NCI-H460 (cell line): ENCODE measurements around the gene ARL14EPL. TPM values are rescaled to one million over a fixed set of nuclear protein-coding genes. Genes with fewer than 3 reads are reported as not detected.
"Not testable (repeated sequence)": the region's sequence is repeated elsewhere in the genome, so short reads cannot be mapped to it uniquely, and the experiment has no call there.

Experiments
- DNase-seq: peaks from one replicate; pipeline ENCODE4 v3.0.0-alpha.2; 2016; ENCODE audit warnings: low read depth; ENCODE audit errors: extremely low read depth
- total RNA-seq: library from RNA; depleted of rRNA; stranded (reverse); fragments of >200 nt; shearing (Covaris generic); gene quantifications from 2 replicates; pipeline ENCODE4 v1.2.3, GENCODE V29; 2014

Gene ARL14EPL
- total RNA-seq, 1 experiment from 2014 or later, result not detected

GRCh38 chr5:116046261-116046660, 14.0 kb downstream of the ARL14EPL start:
- no peak for DNase-seq

GRCh38 chr5:116046823-116047222, 14.6 kb downstream of the ARL14EPL start:
- DNase-seq, result no peak

GRCh38 chr5:116058346-116058936, 26.2 kb downstream of the ARL14EPL start:
- DNase-seq, result no peak

GRCh38 chr5:116062352-116062751, 30.1 kb downstream of the ARL14EPL start:
- no peak for DNase-seq

GRCh38 chr5:116063950-116064349, 31.7 kb downstream of the ARL14EPL start:
- DNase-seq, result no peak

GRCh38 chr5:116068028-116068632, 35.9 kb downstream of the ARL14EPL start:
- DNase-seq, result peak; percentile 54

GRCh38 chr5:116071211-116071610, 38.9 kb downstream of the ARL14EPL start:
- DNase-seq, result no peak

GRCh38 chr5:116075191-116075831, 43.0 kb downstream of the ARL14EPL start:
- no peak for DNase-seq

- no peak for DNase-seq
These were observed 44.2 kb downstream of the ARL14EPL start for GRCh38 chr5:116076496-116076895.

GRCh38 chr5:116078199-116078598, 45.9 kb downstream of the ARL14EPL start:
- DNase-seq, result no peak

GRCh38 chr5:116084287-116084691, 52.0 kb downstream of the ARL14EPL start:
- DNase-seq, result peak; percentile 9

- DNase-seq, result peak; percentile 56
These were observed 52.8 kb downstream of the ARL14EPL start, which contains the start of gene COMMD10 for GRCh38 chr5:116084871-116085715. Gene COMMD10, plus strand, starts transcription at chr5:116085025.

- not testable (repeated sequence) for DNase-seq
These were observed 54.0 kb downstream of the ARL14EPL start for GRCh38 chr5:116086309-116086708.

- DNase-seq, result no peak
These were observed 55.8 kb downstream of the ARL14EPL start for GRCh38 chr5:116088062-116088461.

- no peak for DNase-seq
These were observed 58.0 kb downstream of the ARL14EPL start for GRCh38 chr5:116090302-116090701.

GRCh38 chr5:116091416-116091815, 59.1 kb downstream of the ARL14EPL start:
- DNase-seq, result no peak

GRCh38 chr5:116097301-116097700, 65.0 kb downstream of the ARL14EPL start:
- peak; percentile 27 for DNase-seq

GRCh38 chr5:116098998-116099397, 66.7 kb downstream of the ARL14EPL start:
- no peak for DNase-seq

GRCh38 chr5:116104941-116105340, 72.7 kb downstream of the ARL14EPL start:
- not testable (repeated sequence) for DNase-seq
